Esophagus muscularis mucosa (tissue), 4 donors: ENCODE results near the gene CABLES1. TPM values are rescaled to one million over a fixed set of nuclear protein-coding genes. Genes with fewer than 3 reads are reported as not detected.

Experiments used
- DNase-seq: peaks from one replicate; pipeline ENCODE4 v3.0.0-alpha.2; 2017; ENCODE audit errors: extremely low spot score
- H3K27ac ChIP-seq, 4 donors: fragments of 200-600 bp; sonication (generic); replicated peaks in 1 of 4; 1 replicate in 3 of 4; 2 replicates in 1 of 4; pipeline ENCODE4 v1.5.1; 2016 to 2019; ENCODE audit warnings: mild to moderate bottlenecking in 1 of 4
- H3K27me3 ChIP-seq, 4 donors: fragments of 200-600 bp; sonication (generic); one replicate each; pipeline versions ENCODE4 v1.5.1 to v1.6.0; 2016 to 2019
- H3K36me3 ChIP-seq, 4 donors: fragments of 200-600 bp; sonication (generic); one replicate each; pipeline ENCODE4 v1.5.1; 2016 to 2019
- H3K4me1 ChIP-seq, 4 donors: fragments of 200-600 bp; sonication (generic); one replicate each; pipeline ENCODE4 v1.5.1; 2016 to 2019
- H3K4me3 ChIP-seq, 4 donors: fragments of 200-600 bp; sonication (generic); 1 replicate in 2 of 4; 2 replicates in 2 of 4; pipeline ENCODE4 v1.5.1; 2016 to 2019; ENCODE audit warnings: mild to moderate bottlenecking in 4 of 4, moderate library complexity in 1 of 4
- H3K9me3 ChIP-seq, 4 donors: fragments of 200-600 bp; sonication (generic); 1 replicate in 3 of 4; 2 replicates in 1 of 4; pipeline ENCODE4 v1.5.1; 2016 to 2019
- CTCF ChIP-seq, 3 experiments: fragments of 200-600 bp in 2 of 3; fragments of 450-650 bp in 1 of 3; sonication (generic) in 2 of 3; IDR thresholded peaks; one replicate each; pipeline ENCODE4 v1.5.1; 2017 to 2019; ENCODE audit warnings: antibody characterized with exemption in 3 of 3, mild to moderate bottlenecking in 2 of 3, moderate library complexity in 1 of 3
- EP300 ChIP-seq: sonication (generic); formaldehyde crosslinking; IDR thresholded peaks from one replicate; pipeline ENCODE4 v1.6.1; 2017; ENCODE audit warnings: antibody characterized with exemption
- POLR2A ChIP-seq: fragments of 450-650 bp; IDR thresholded peaks from one replicate; pipeline ENCODE4 v1.6.1; 2017; ENCODE audit warnings: antibody characterized with exemption, moderate library complexity, mild to moderate bottlenecking, low read depth
- POLR2AphosphoS5 ChIP-seq, 2 donors: sonication (generic); formaldehyde crosslinking; IDR thresholded peaks; one replicate each; pipeline ENCODE4 v1.6.1; 2017; ENCODE audit warnings: antibody characterized with exemption in 2 of 2
- WGBS: methylation state at CpG from one replicate; pipeline ENCODE4 v1.1.5; 2018; 5-methylcytosine and 5-hydroxymethylcytosine counted together
- intact Hi-C: fragments of 100-400 bp; cut with DNase I; formaldehyde crosslinking; loops from one replicate; pipeline ENCODE4 v1.15.1; 2023
- total RNA-seq, 4 donors: library from RNA; depleted of rRNA; stranded (reverse); fragments of >200 nt; gene quantifications; one replicate each; pipeline versions ENCODE4 v1.1.0 to v1.2.1, GENCODE V29; 2016

The CABLES1 gene
- total RNA-seq, 4 donors from 2014 or later, result 3.8 to 8.3 (median 6.4) TPM

- H3K27me3 ChIP-seq, result no peaks in the 10 kb centered on the region
- H3K36me3 ChIP-seq, result peaks cover 0 to 15% (median 0%) of the 10 kb centered on the region in 4 donors
- H3K9me3 ChIP-seq, result no peaks in the 10 kb centered on the region
- intact Hi-C loops, result loop anchor here (5.0 kb wide), 1 partner anchor 49 kb away; no protein-coding TSS in a partner anchor
- H3K4me1 ChIP-seq, result no peaks in the 10 kb centered on the region
- no peak overlapping the region for H3K4me3 ChIP-seq
- DNase-seq, result no peak
- WGBS, result 92% methylated on average over 12 of the region's 12 CpGs
- no peak overlapping the region for H3K27ac ChIP-seq
- no peak for TF ChIP-seq POLR2A
- no peak for TF ChIP-seq CTCF (IDR thresholded peaks at IDR 0.05)
- TF ChIP-seq POLR2AphosphoS5 (IDR thresholded peaks at IDR 0.05), result no peak
- no peak for TF ChIP-seq EP300
These were observed 118.3 kb downstream of the CABLES1 start for GRCh38 chr18:23253630-23254029.

GRCh38 chr18:23257137-23257536 is 121.9 kb downstream of the CABLES1 start:
- intact Hi-C loops, result no loop called here
- H3K4me1 ChIP-seq, result peaks cover 17 to 23% (median 22%) of the 10 kb centered on the region in 4 donors
- peaks cover 0 to 15% (median 0%) of the 10 kb centered on the region in 4 donors for H3K36me3 ChIP-seq
- H3K4me3 ChIP-seq, result no peak overlapping the region
- WGBS, result 92% methylated on average over 9 of the region's 9 CpGs
- DNase-seq, result no peak
- no peaks in the 10 kb centered on the region for H3K27me3 ChIP-seq
- no peak overlapping the region for H3K27ac ChIP-seq
- H3K9me3 ChIP-seq, result no peaks in the 10 kb centered on the region
- TF ChIP-seq CTCF (IDR thresholded peaks at IDR 0.05) (no peak), POLR2A (no peak), EP300 (no peak), POLR2AphosphoS5 (IDR thresholded peaks at IDR 0.05) (no peak)

GRCh38 chr18:23257686-23258565 is 122.6 kb downstream of the CABLES1 start:
- Histone ChIP-seq H3K9me3 (no peaks in the 10 kb centered on the region), H3K4me1 (peaks cover 17 to 23% (median 22%) of the 10 kb centered on the region in 4 donors), H3K4me3 (no peak overlapping the region), H3K27ac (no peak overlapping the region), H3K36me3 (peaks cover 0 to 10% (median 0%) of the 10 kb centered on the region in 4 donors), H3K27me3 (no peaks in the 10 kb centered on the region)
- intact Hi-C loops, result no loop called here
- TF ChIP-seq EP300 (no peak), POLR2AphosphoS5 (IDR thresholded peaks at IDR 0.05) (no peak), POLR2A (no peak), CTCF (IDR thresholded peaks at IDR 0.05) (no peak)
- 81% methylated on average over 25 of the region's 25 CpGs for WGBS
- DNase-seq, result no peak

GRCh38 chr18:23258566-23259469 is 123.5 kb downstream of the CABLES1 start:
- peaks cover 17 to 23% (median 22%) of the 10 kb centered on the region in 4 donors for H3K4me1 ChIP-seq
- peaks cover 0 to 3% (median 0%) of the 10 kb centered on the region in 4 donors for H3K36me3 ChIP-seq
- TF ChIP-seq POLR2A (no peak), EP300 (no peak), CTCF (IDR thresholded peaks at IDR 0.05) (no peak), POLR2AphosphoS5 (IDR thresholded peaks at IDR 0.05) (no peak)
- no peak overlapping the region for H3K4me3 ChIP-seq
- no peaks in the 10 kb centered on the region for H3K27me3 ChIP-seq
- intact Hi-C loops, result no loop called here
- DNase-seq, result no peak
- WGBS, result 82% methylated on average over 15 of the region's 15 CpGs
- no peaks in the 10 kb centered on the region for H3K9me3 ChIP-seq
- peak overlapping the region in 3 of 4 donors; percentile 37 to 70 (median 39) for H3K27ac ChIP-seq
